Measurements from ENCODE around the gene P2RY14. TPM values are rescaled to one million over a fixed set of nuclear protein-coding genes. Genes with fewer than 3 reads are reported as not detected.

Gene P2RY14
- total RNA-seq, 2 donors from 2014 or later: 1.7 to 2.9 TPM

- Histone ChIP-seq H3K36me3 (no peaks in the 10 kb centered on the region), H3K9me3 (no peaks in the 10 kb centered on the region), H3K4me3 (no peak overlapping the region), H3K27me3 (no peaks in the 10 kb centered on the region), H3K9ac (ENCODE audit: low read depth in 2 of 2, low read length in 2 of 2) (no peak overlapping the region), H3K4me1 (no peaks in the 10 kb centered on the region), H3K27ac (no peak overlapping the region)
- intact Hi-C loops (cut with DNase I): no loop called here
- no peak for TF ChIP-seq CTCF (IDR thresholded peaks at IDR 0.05)
- no peak for DNase-seq
Observed at GRCh38 chr3:151319628-151320027, 41.3 kb upstream of the P2RY14 start.

GRCh38 chr3:151318991-151319390, 40.6 kb upstream of the P2RY14 start:
- no peak for TF ChIP-seq CTCF (IDR thresholded peaks at IDR 0.05)
- no peak overlapping the region for H3K9ac ChIP-seq (ENCODE audit: low read depth in 2 of 2, low read length in 2 of 2)
- no peak for DNase-seq
- no peaks in the 10 kb centered on the region for H3K36me3 ChIP-seq
- no peaks in the 10 kb centered on the region for H3K4me1 ChIP-seq
- intact Hi-C loops (cut with DNase I): no loop called here
- no peaks in the 10 kb centered on the region for H3K27me3 ChIP-seq
- no peak overlapping the region for H3K4me3 ChIP-seq
- H3K27ac ChIP-seq: no peak overlapping the region
- no peaks in the 10 kb centered on the region for H3K9me3 ChIP-seq

GRCh38 chr3:151318313-151318712, 40.0 kb upstream of the P2RY14 start:
- Histone ChIP-seq H3K9ac (ENCODE audit: low read depth in 2 of 2, low read length in 2 of 2) (no peak overlapping the region), H3K27me3 (no peaks in the 10 kb centered on the region), H3K4me1 (no peaks in the 10 kb centered on the region), H3K36me3 (no peaks in the 10 kb centered on the region), H3K4me3 (no peak overlapping the region), H3K9me3 (no peaks in the 10 kb centered on the region), H3K27ac (no peak overlapping the region)
- no peak for DNase-seq
- intact Hi-C loops (cut with DNase I): no loop called here
- no peak for TF ChIP-seq CTCF (IDR thresholded peaks at IDR 0.05)

GRCh38 chr3:151316267-151316991, 38.1 kb upstream of the P2RY14 start, which contains the start of gene GPR87:
TSS of gene GPR87 (minus strand) at chr3:151316820. CDS start at chr3:151300100, 16,720 bp downstream.
- no peaks in the 10 kb centered on the region for H3K36me3 ChIP-seq
- H3K9me3 ChIP-seq: no peaks in the 10 kb centered on the region
- H3K4me1 ChIP-seq: no peaks in the 10 kb centered on the region
- no peak within 1 kb of the TSS for H3K4me3 ChIP-seq
- H3K9ac ChIP-seq (ENCODE audit: low read depth in 2 of 2, low read length in 2 of 2): no peak within 1 kb of the TSS
- no peak for DNase-seq
- H3K27me3 ChIP-seq: no peaks in the 10 kb centered on the region
- TF ChIP-seq CTCF (IDR thresholded peaks at IDR 0.05): no peak
- no peak within 1 kb of the TSS for H3K27ac ChIP-seq
- intact Hi-C loops (cut with DNase I): no loop called here

- H3K9ac ChIP-seq (ENCODE audit: low read depth in 2 of 2, low read length in 2 of 2): no peak overlapping the region
Observed at GRCh38 chr3:151315846-151316245, 37.5 kb upstream of the P2RY14 start.

More at GRCh38 chr3:151315846-151316245, 37.5 kb upstream of the P2RY14 start:
- H3K9me3 ChIP-seq: no peaks in the 10 kb centered on the region
- H3K4me1 ChIP-seq: no peaks in the 10 kb centered on the region
- DNase-seq: no peak
- H3K27me3 ChIP-seq: no peaks in the 10 kb centered on the region
- no peak overlapping the region for H3K27ac ChIP-seq
- intact Hi-C loops (cut with DNase I): no loop called here
- no peak for TF ChIP-seq CTCF (IDR thresholded peaks at IDR 0.05)
- no peak overlapping the region for H3K4me3 ChIP-seq
- H3K36me3 ChIP-seq: no peaks in the 10 kb centered on the region
